Fibroblast of lung (primary cell): ENCODE results near the gene CHST15.

Experiments used
- CTCF ChIP-seq, 2 donors: IDR thresholded peaks in 1 of 2; conservative IDR thresholded peaks in 1 of 2; 1 replicate in 1 of 2; 2 replicates in 1 of 2; pipeline ENCODE4 v1.5.1; 2011 to 2012; ENCODE audit warnings: low read length in 2 of 2, control low read depth in 1 of 2, inconsistent platforms in 1 of 2, low read depth in 1 of 2, mild to moderate bottlenecking in 1 of 2
- EZH2 ChIP-seq: IDR thresholded peaks from 2 replicates; pipeline ENCODE4 v1.5.1; 2012; ENCODE audit warnings: low read length, control low read depth, mild to moderate bottlenecking; ENCODE audit errors: missing control alignments

- TF ChIP-seq CTCF (conservative IDR thresholded peaks at IDR 0.05 in 1 of 2, IDR thresholded peaks at IDR 0.05 in 1 of 2; ENCODE audit: low read depth in 1 of 2, low read length in 2 of 2) (no peak), EZH2 (no peak)
These were observed 18.8 kb downstream of the CHST15 start for GRCh38 chr10:124074501-124075109.
